Measurements from ENCODE around the gene NR2E1. TPM values are rescaled to one million over a fixed set of nuclear protein-coding genes. Genes with fewer than 3 reads are reported as not detected.

NR2E1 gene
- total RNA-seq, 1 experiment from 2014 or later: 1.4 TPM

DNA sequence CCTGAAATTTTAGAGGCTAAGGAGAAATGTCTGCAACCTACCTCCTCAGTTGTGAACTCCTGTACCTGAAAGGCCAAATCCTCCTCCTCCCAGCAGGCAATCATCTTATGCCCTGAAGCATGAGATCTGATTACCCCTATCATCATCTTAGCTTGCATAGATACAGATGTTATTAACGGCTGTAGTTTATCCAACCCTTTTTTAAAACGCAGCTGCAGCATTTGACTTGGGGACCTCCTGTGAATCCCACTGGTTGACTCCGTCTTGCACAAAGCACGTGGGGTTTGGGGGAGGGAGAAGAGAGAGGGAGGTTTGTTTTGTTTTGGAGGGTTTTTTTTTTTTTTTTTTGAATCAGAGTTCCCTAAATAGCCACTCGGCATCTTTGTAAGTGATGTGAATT is 5.8 kb upstream of the NR2E1 start:
- H3K4me1 Mint-ChIP-seq (ENCODE audit: low read depth, unreplicated experiment): peaks cover 14% of the 10 kb centered on the region
- Histone ChIP-seq H3K36me3 (ENCODE audit: control insufficient read depth, insufficient read depth, low read length) (no peaks in the 10 kb centered on the region), H3K4me1 (peaks cover 8% of the 10 kb centered on the region), H3K4me3 (ENCODE audit: low read depth, low read length) (no peak overlapping the region), H3K27me3 (replicated peaks; ENCODE audit: control insufficient read depth, insufficient read depth, low read length) (peaks cover 2% of the 10 kb centered on the region; the same call in 1 of the 2 replicates), H3K9me3 (no peaks in the 10 kb centered on the region)
- H3K36me3 Mint-ChIP-seq (ENCODE audit: insufficient read depth, unreplicated experiment): no peaks in the 10 kb centered on the region
- no peak overlapping the region for H3K4me3 Mint-ChIP-seq (ENCODE audit: unreplicated experiment)
- H3K9me3 Mint-ChIP-seq (ENCODE audit: unreplicated experiment): no peaks in the 10 kb centered on the region
- intact Hi-C loops (cut with micrococcal nuclease; ENCODE audit: unreplicated experiment): loop anchor here (5.0 kb wide), 1 partner anchor 43 kb away; no protein-coding TSS in a partner anchor
- BruUV-seq (replicated peaks): no TSS peak
- peaks cover 8% of the 10 kb centered on the region for H3K27me3 Mint-ChIP-seq (ENCODE audit: insufficient read depth, unreplicated experiment)
- CTCF ChIA-PET: no interaction called here
- POLR2A ChIA-PET: no interaction called here
- no peak for DNase-seq
- H3K27ac Mint-ChIP-seq (ENCODE audit: unreplicated experiment): no peak overlapping the region
- no peak for TF ChIP-seq CTCF (IDR thresholded peaks at IDR 0.05; ENCODE audit: insufficient read depth in 1 of 2, low read depth in 1 of 2, low read length in 1 of 2, severe bottlenecking in 1 of 2, unreplicated experiment in 1 of 2)

- Histone ChIP-seq H3K4me3 (ENCODE audit: low read depth, low read length) (no peak overlapping the region), H3K4me1 (peaks cover 8% of the 10 kb centered on the region; the same call in 1 of the 2 replicates), H3K27me3 (replicated peaks; ENCODE audit: control insufficient read depth, insufficient read depth, low read length) (peaks cover 2% of the 10 kb centered on the region; the same call in 1 of the 2 replicates), H3K9me3 (no peaks in the 10 kb centered on the region), H3K36me3 (ENCODE audit: control insufficient read depth, insufficient read depth, low read length) (no peaks in the 10 kb centered on the region)
- H3K9me3 Mint-ChIP-seq (ENCODE audit: unreplicated experiment): no peaks in the 10 kb centered on the region
- BruUV-seq (replicated peaks): no TSS peak
- H3K27me3 Mint-ChIP-seq (ENCODE audit: insufficient read depth, unreplicated experiment): peaks cover 11% of the 10 kb centered on the region
- no peak for TF ChIP-seq CTCF (IDR thresholded peaks at IDR 0.05; ENCODE audit: insufficient read depth in 1 of 2, low read depth in 1 of 2, low read length in 1 of 2, severe bottlenecking in 1 of 2, unreplicated experiment in 1 of 2)
- DNase-seq: no peak
- intact Hi-C loops (cut with micrococcal nuclease; ENCODE audit: unreplicated experiment): no loop called here
- peaks cover 19% of the 10 kb centered on the region for H3K4me1 Mint-ChIP-seq (ENCODE audit: low read depth, unreplicated experiment)
- H3K27ac Mint-ChIP-seq (ENCODE audit: unreplicated experiment): no peak overlapping the region
- no peak overlapping the region for H3K4me3 Mint-ChIP-seq (ENCODE audit: unreplicated experiment)
- ChIA-PET CTCF (no interaction called here), POLR2A (no interaction called here)
- H3K36me3 Mint-ChIP-seq (ENCODE audit: insufficient read depth, unreplicated experiment): no peaks in the 10 kb centered on the region
Observed at GRCh38 chr6:108161724-108162282, 4.0 kb upstream of the NR2E1 start.

DNA sequence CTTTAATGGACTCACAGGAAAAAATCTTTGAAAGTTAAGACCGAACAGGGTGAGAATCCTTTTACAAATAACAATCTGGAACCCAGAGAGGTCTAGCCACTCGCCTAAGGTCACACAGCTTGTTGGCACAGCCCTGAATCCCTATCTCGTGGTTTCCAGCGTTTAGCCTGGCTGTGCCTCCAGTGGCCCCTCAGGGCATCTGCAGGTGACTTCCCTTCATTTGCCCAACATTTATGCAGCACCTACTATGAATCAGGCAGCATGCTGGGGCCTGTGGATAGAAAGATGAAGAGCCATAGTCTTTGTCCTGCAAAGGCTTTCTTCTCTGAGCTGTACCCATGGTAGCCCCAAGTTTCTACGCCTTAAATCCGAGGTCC is 2.6 kb upstream of the NR2E1 start:
- no peaks in the 10 kb centered on the region for H3K9me3 Mint-ChIP-seq (ENCODE audit: unreplicated experiment)
- Histone ChIP-seq H3K27me3 (replicated peaks; ENCODE audit: control insufficient read depth, insufficient read depth, low read length) (no peaks in the 10 kb centered on the region), H3K36me3 (ENCODE audit: control insufficient read depth, insufficient read depth, low read length) (no peaks in the 10 kb centered on the region), H3K4me1 (no peaks in the 10 kb centered on the region), H3K9me3 (no peaks in the 10 kb centered on the region), H3K4me3 (ENCODE audit: low read depth, low read length) (no peak overlapping the region)
- TF ChIP-seq CTCF (IDR thresholded peaks at IDR 0.05; ENCODE audit: insufficient read depth in 1 of 2, low read depth in 1 of 2, low read length in 1 of 2, severe bottlenecking in 1 of 2, unreplicated experiment in 1 of 2): peak in 1 of 2 experiments; percentile 1
- no peaks in the 10 kb centered on the region for H3K36me3 Mint-ChIP-seq (ENCODE audit: insufficient read depth, unreplicated experiment)
- BruUV-seq (replicated peaks): no TSS peak
- DNase-seq: no peak
- no peak overlapping the region for H3K27ac Mint-ChIP-seq (ENCODE audit: unreplicated experiment)
- CTCF ChIA-PET: no interaction called here
- no peak overlapping the region for H3K4me3 Mint-ChIP-seq (ENCODE audit: unreplicated experiment)
- peaks cover 8% of the 10 kb centered on the region for H3K27me3 Mint-ChIP-seq (ENCODE audit: insufficient read depth, unreplicated experiment)
- POLR2A ChIA-PET: no interaction called here
- intact Hi-C loops (cut with micrococcal nuclease; ENCODE audit: unreplicated experiment): no loop called here
- H3K4me1 Mint-ChIP-seq (ENCODE audit: low read depth, unreplicated experiment): peaks cover 15% of the 10 kb centered on the region

Measured in Caco-2 (cell line).